K562 (cell line): ENCODE measurements around the gene CD300C. TPM values are rescaled to one million over a fixed set of nuclear protein-coding genes. Genes with fewer than 3 reads are reported as not detected.
A peak's percentile ranks its signal among the peaks of the same experiment; 100 is the strongest.

ENCODE experiments used
- ATF1 ChIP-seq, 2 experiments: fragments of 450-650 bp in 1 of 2; IDR thresholded peaks; 2 replicates each; pipeline ENCODE4 v1.6.1; 2016; ENCODE audit warnings: missing compliant biosample characterization in 1 of 2, missing genetic modification characterization in 1 of 2
- ATF2 ChIP-seq: sonication (generic); formaldehyde crosslinking; IDR thresholded peaks from 2 replicates; pipeline ENCODE4 v1.8.1; 2022; ENCODE audit warnings: missing genetic modification reagents
- ATF3 ChIP-seq, 2 experiments: fragments of 450-650 bp in 1 of 2; sonication (generic) in 1 of 2; formaldehyde crosslinking in 1 of 2; IDR thresholded peaks in 1 of 2; conservative IDR thresholded peaks in 1 of 2; 2 replicates each; pipeline versions ENCODE4 v1.6.1 to v1.8.1; 2016 to 2023; ENCODE audit warnings: mild to moderate bottlenecking in 2 of 2, moderate library complexity in 2 of 2, inconsistent platforms in 1 of 2, missing genetic modification reagents in 1 of 2
- BHLHE40 ChIP-seq: IDR thresholded peaks from 2 replicates; pipeline ENCODE4 v1.6.1; 2011; ENCODE audit warnings: low read length, improper control_type of control experiment
- BRCA1 ChIP-seq, 2 experiments: fragments of 450-650 bp in 1 of 2; sonication (generic) in 1 of 2; formaldehyde crosslinking in 1 of 2; IDR thresholded peaks; 2 replicates each; pipeline versions ENCODE4 v1.5.0 to v1.6.1; 2017 to 2020; ENCODE audit warnings: mild to moderate bottlenecking in 1 of 2, missing genetic modification reagents in 1 of 2
- BRD9 ChIP-seq: fragments of 450-650 bp; IDR thresholded peaks from 2 replicates; pipeline ENCODE4 v1.6.1; 2018; ENCODE audit warnings: low read depth; ENCODE audit not compliant: partially characterized antibody
- CREB3L1 ChIP-seq: fragments of 450-650 bp; IDR thresholded peaks from 2 replicates; pipeline ENCODE4 v1.6.1; 2014; ENCODE audit warnings: low read depth, mild to moderate bottlenecking, moderate library complexity, borderline replicate concordance
- HNRNPUL1 ChIP-seq: fragments of 200-400 bp; formaldehyde crosslinking; IDR thresholded peaks from 2 replicates; pipeline ENCODE4 v1.6.1; 2017; ENCODE audit warnings: low read length
- ID3 ChIP-seq, 2 experiments: fragments of 250-450 bp in 1 of 2; fragments of 450-650 bp in 1 of 2; sonication (Bioruptor Pico) in 1 of 2; IDR thresholded peaks; 2 replicates each; pipeline versions ENCODE4 v1.6.1 to v1.8.0; 2016 to 2021; ENCODE audit warnings: mild to moderate bottlenecking in 2 of 2, moderate library complexity in 2 of 2, missing compliant biosample characterization in 1 of 2, missing genetic modification characterization in 1 of 2
- JUN ChIP-seq, 2 experiments: sonication (generic) in 1 of 2; formaldehyde crosslinking in 1 of 2; IDR thresholded peaks; 2 replicates each; pipeline versions ENCODE4 v1.6.1 to v1.8.0; 2012 to 2022; ENCODE audit warnings: borderline replicate concordance in 2 of 2, mild to moderate bottlenecking in 2 of 2, improper control_type of control experiment in 1 of 2, low read depth in 1 of 2, low read length in 1 of 2, missing genetic modification reagents in 1 of 2
- KDM4B ChIP-seq, 2 experiments: fragments of 450-650 bp in 1 of 2; sonication (generic) in 1 of 2; IDR thresholded peaks; 2 replicates each; pipeline ENCODE4 v1.6.1; 2016 to 2017; ENCODE audit warnings: borderline replicate concordance in 2 of 2, antibody characterized with exemption in 1 of 2, low read depth in 1 of 2, mild to moderate bottlenecking in 1 of 2
- NFIC ChIP-seq: fragments of 450-650 bp; IDR thresholded peaks from 2 replicates; pipeline ENCODE4 v1.6.1; 2017; ENCODE audit warnings: mild to moderate bottlenecking, inconsistent platforms
- NR2C2 ChIP-seq, 2 experiments: fragments of 200-800 bp in 1 of 2; sonication (Bioruptor generic) in 1 of 2; sonication (generic) in 1 of 2; formaldehyde crosslinking in 1 of 2; IDR thresholded peaks; 2 replicates each; pipeline versions ENCODE4 v1.6.1 to v1.8.0; 2016 to 2022; ENCODE audit warnings: mild to moderate bottlenecking in 1 of 2, missing compliant biosample characterization in 1 of 2, missing genetic modification characterization in 1 of 2, missing genetic modification reagents in 1 of 2
- SMARCA5 ChIP-seq: fragments of 450-650 bp; IDR thresholded peaks from 2 replicates; pipeline ENCODE4 v1.6.1; 2016
- SMARCC2 ChIP-seq: fragments of 450-650 bp; IDR thresholded peaks from 2 replicates; pipeline ENCODE4 v1.6.1; 2017; ENCODE audit warnings: antibody characterized with exemption, moderate library complexity, mild to moderate bottlenecking, low read depth
- ZFP1 ChIP-seq: fragments of 450-650 bp; formaldehyde crosslinking; IDR thresholded peaks from 2 replicates; pipeline ENCODE4 v1.4.0; 2020; ENCODE audit warnings: mild to moderate bottlenecking, mixed read lengths
- ZNF639 ChIP-seq, 2 experiments: fragments of 200-800 bp in 1 of 2; sonication (Bioruptor generic) in 1 of 2; sonication (generic) in 1 of 2; formaldehyde crosslinking in 1 of 2; IDR thresholded peaks in 1 of 2; conservative IDR thresholded peaks in 1 of 2; 2 replicates each; pipeline versions ENCODE4 v1.5.0 to v1.6.1; 2016 to 2020; ENCODE audit warnings: missing compliant biosample characterization in 1 of 2, missing genetic modification characterization in 1 of 2, missing genetic modification reagents in 1 of 2
- polyA plus RNA-seq, 8 experiments: library from polyadenylated mRNA; depleted of rRNA in 4 of 8; stranded (reverse) in 5 of 8; unstranded in 3 of 8; fragments of >200 nt; fragmentation: Nextera tagmentation in 2 of 8; fragmentation: Illumina TruSeq in 1 of 8; extraction: Ambion mirVana in 2 of 8; extraction: Trizol in 1 of 8; gene quantifications; 2 replicates each; pipeline versions ENCODE4 v1.2.1 to v1.2.3, GENCODE V29; 2011 to 2014; ENCODE audit warnings: inconsistent platforms in 1 of 8, missing spikeins in 1 of 8
- total RNA-seq, 7 experiments: library from RNA; depleted of rRNA in 6 of 7; stranded (reverse); fragments of >200 nt in 6 of 7; fragmentation: Illumina TruSeq in 2 of 7; extraction: Trizol in 2 of 7; gene quantifications; 2 replicates each; pipeline versions ENCODE4 v1.2.1 to v1.2.3, GENCODE V29; 2011 to 2021; ENCODE audit warnings: low replicate concordance in 1 of 7

Gene CD300C
- total and polyA plus RNA-seq, 9 of the 15 experiments (the other 6 are each of a cell fraction or from before 2014, with no cell fraction given) = 0.04 to 0.16 (median 0.07) TPM; not detected in 6

GRCh38 chr17:74514632-74515334 is 31.1 kb downstream of the CD300C start (continued):
- TF ChIP-seq ATF3 (IDR thresholded peaks at IDR 0.05) (peak; percentile 99), ATF3 (CRISPR knock-in tag; conservative IDR thresholded peaks at IDR 0.05) (peak; percentile 96), SMARCA5 (peak; percentile 90), ZFP1 (CRISPR knock-in tag) (no peak), CREB3L1 (no peak), ZNF639 (CRISPR knock-in tag; conservative IDR thresholded peaks at IDR 0.05 in 1 of 2, IDR thresholded peaks at IDR 0.05 in 1 of 2) (peak in 1 of 2 experiments; percentile 39; a peak in 2 of 4 replicates), ATF1 (CRISPR knock-in tag; IDR thresholded peaks at IDR 0.05) (no peak), ATF1 (tag; IDR thresholded peaks at IDR 0.05) (peak; percentile 80), KDM4B (IDR thresholded peaks at IDR 0.05; ENCODE audit: borderline replicate concordance in 2 of 2, low read depth in 1 of 2) (peak in 1 of 2 experiments; percentile 81; a peak in 3 of 4 replicates), BHLHE40 (peak; percentile 96), ATF2 (peak; percentile 99), JUN (IDR thresholded peaks at IDR 0.05; ENCODE audit: borderline replicate concordance, low read depth, low read length) (peak; percentile 75), JUN (CRISPR knock-in tag; IDR thresholded peaks at IDR 0.05; ENCODE audit: borderline replicate concordance) (peak; percentile 100), SMARCC2 (no peak), BRCA1 (IDR thresholded peaks at IDR 0.05) (no peak), BRCA1 (CRISPR knock-in tag; IDR thresholded peaks at IDR 0.05) (no peak), HNRNPUL1 (no peak), NR2C2 (CRISPR knock-in tag; IDR thresholded peaks at IDR 0.05) (peak; percentile 86), NR2C2 (tag; IDR thresholded peaks at IDR 0.05) (no peak), BRD9 (no peak), ID3 (CRISPR knock-in tag; IDR thresholded peaks at IDR 0.05) (no peak), ID3 (tag; IDR thresholded peaks at IDR 0.05) (0 out of 2 replicates have a peak, but pooled peaks have one; percentile 27), NFIC (peak; percentile 22; the same call in 1 of the 2 replicates)
